KOPT-K1 (cell line): ENCODE data around the gene LRRC37B.
"Not testable (repeated sequence)": the region's sequence is repeated elsewhere in the genome, so short reads cannot be mapped to it uniquely, and the experiment has no call there.

ENCODE experiments used
- H3K27ac ChIP-seq: fragments of 200-600 bp; sonication (generic); 2 replicates; pipeline ENCODE4 v1.5.1; 2016; ENCODE audit warnings: antibody characterized with exemption, mild to moderate bottlenecking, low read depth, low read length; ENCODE audit not compliant: poor library complexity, severe bottlenecking
- H3K36me3 ChIP-seq: fragments of 200-600 bp; sonication (generic); 2 replicates; pipeline ENCODE4 v1.5.1; 2017; ENCODE audit warnings: antibody characterized with exemption, mild to moderate bottlenecking, low read length, moderate library complexity; ENCODE audit not compliant: insufficient read depth
- H3K9me3 ChIP-seq: fragments of 200-600 bp; sonication (generic); 2 replicates; pipeline ENCODE4 v1.5.1; 2017; ENCODE audit warnings: antibody characterized with exemption, low read length, mild to moderate bottlenecking; ENCODE audit not compliant: insufficient read depth, poor library complexity, severe bottlenecking

The LRRC37B gene

DNA sequence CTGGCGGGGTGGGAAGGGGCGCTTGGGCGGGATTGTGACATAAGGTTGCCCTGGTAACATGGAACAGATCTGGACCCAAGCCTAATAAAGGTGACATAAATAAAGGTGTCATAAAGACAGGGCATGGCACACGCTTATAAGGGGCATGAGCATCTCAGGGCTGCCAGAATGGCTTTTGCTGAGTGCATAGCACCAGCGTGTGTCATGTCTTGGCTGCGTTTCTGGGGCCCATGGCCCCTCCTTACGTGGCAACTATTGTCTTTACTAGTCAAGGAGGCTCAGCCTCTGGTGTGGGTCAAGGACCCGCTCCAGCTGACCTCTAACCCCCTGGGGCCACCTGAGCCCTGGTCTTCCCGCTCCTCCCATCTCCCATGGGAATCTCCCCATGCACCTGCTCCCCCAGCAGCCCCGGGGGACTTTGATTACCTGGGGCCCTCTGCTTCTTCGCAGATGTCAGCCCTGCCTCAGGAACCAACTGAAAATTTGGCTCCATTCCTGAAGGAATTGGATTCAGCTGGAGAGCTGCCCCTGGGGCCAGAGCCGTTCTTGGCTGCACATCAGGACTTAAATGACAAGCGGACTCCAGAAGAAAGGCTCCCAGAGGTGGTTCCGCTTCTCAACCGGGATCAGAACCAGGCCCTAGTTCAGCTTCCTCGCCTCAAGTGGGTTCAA is 13.9 kb downstream of the LRRC37B start:
- no peaks in the 10 kb centered on the region for H3K9me3 ChIP-seq
- peaks cover 53% of the 10 kb centered on the region for H3K36me3 ChIP-seq
- no peak overlapping the region for H3K27ac ChIP-seq

DNA sequence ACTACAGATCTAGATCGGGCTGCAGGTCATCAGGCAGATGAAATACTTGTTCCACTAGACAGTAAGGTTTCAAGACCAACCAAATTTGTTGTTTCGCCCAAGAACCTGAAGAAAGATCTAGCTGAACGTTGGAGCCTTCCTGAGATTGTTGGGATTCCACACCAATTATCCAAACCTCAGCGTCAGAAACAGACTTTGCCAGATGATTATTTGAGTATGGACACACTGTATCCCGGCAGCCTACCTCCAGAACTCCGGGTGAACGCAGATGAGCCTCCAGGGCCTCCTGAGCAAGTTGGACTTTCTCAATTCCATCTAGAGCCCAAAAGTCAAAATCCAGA is 14.4 kb downstream of the LRRC37B start:
- Histone ChIP-seq H3K9me3 (no peaks in the 10 kb centered on the region), H3K36me3 (peaks cover 58% of the 10 kb centered on the region), H3K27ac (peak overlapping the region; percentile 27)

DNA sequence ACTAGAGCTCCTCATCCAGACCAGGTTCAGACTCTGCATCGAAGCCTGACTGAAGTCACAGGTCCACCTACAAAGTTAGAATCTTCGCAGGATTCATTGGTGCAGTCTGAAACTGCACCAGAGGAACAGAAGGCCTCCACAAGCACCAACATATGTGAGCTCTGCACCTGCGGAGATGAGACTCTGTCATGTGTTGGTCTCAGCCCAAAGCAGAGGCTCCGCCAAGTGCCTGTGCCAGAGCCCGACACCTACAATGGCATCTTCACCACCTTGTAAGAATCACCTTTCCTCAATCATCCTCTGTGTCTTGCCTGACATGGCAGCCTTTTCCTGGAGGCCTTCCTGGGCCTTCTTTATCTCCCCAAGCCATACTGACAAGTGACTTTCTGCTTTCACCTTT is 15.4 kb downstream of the LRRC37B start:
- not testable (repeated sequence) for H3K9me3 ChIP-seq

DNA sequence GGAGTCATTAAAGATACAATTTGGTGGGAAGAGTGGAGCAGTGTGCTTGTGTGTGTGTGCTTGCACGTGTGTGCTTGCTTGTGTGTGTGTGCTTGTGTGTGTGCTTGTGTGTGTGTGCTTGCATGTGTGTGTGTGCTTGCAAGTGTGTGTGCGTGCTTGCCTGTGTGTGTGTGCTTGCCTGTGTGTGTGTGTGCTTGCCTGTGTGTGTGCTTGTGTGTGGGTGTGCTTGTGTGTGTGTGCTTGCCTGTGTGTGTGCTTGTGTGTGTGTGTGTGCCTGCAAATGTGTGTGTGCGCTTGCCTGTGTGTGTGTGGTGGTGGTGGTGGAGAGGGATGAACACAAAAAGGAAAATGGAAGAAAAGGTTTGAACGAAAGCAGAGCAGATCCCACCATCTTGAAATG is 20.1 kb downstream of the LRRC37B start:
- H3K27ac ChIP-seq, H3K9me3 ChIP-seq: not testable (repeated sequence)
- peaks cover 14% of the 10 kb centered on the region; the same call in 1 of the 2 replicates for H3K36me3 ChIP-seq

More for the DNA sequence above, 15.4 kb downstream of the LRRC37B start:
- H3K27ac ChIP-seq: peak overlapping the region; percentile 27
- peaks cover 58% of the 10 kb centered on the region for H3K36me3 ChIP-seq

DNA sequence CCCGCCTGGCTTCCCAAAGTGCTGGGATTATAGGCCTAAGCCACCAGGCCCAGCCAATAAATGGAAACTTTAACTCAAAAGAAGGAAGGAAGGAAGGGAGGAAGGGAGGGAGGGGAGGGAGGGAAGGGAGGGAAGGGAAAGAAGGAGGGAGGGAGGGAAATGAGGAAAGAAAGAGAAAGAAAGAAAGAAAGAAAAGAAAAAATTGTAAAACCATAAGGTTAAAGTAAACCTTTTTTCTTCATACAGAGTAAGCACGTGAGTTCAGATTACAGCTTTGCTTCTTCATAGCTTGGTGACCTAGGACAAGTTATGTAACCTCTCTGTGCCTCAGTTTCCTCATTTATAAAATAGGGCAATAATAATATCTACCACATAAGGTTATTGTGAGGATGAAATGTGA is 26.0 kb downstream of the LRRC37B start:
- H3K36me3 ChIP-seq: peaks cover 54% of the 10 kb centered on the region
- no peaks in the 10 kb centered on the region for H3K9me3 ChIP-seq
- H3K27ac ChIP-seq: no peak overlapping the region

DNA sequence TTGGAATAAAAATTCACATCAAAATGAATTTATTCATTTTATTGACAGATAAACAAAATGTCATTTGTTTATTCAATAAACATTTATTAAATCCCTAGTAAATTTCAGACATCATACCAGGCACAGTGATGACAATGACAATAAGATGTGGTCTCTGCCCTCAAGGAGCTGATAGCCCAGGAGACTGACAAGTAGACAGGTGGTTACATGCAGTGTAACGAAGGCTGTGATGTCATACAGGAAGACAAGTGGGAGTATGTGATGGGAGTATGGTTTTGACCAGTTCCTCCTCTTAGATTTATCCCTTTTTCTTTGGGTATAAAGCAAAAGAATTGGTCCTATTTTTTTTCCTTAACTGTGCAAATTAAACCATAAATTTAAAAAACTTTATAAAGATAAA is 26.6 kb downstream of the LRRC37B start:
- H3K27ac ChIP-seq, H3K9me3 ChIP-seq: not testable (repeated sequence)
- H3K36me3 ChIP-seq: peaks cover 58% of the 10 kb centered on the region

DNA sequence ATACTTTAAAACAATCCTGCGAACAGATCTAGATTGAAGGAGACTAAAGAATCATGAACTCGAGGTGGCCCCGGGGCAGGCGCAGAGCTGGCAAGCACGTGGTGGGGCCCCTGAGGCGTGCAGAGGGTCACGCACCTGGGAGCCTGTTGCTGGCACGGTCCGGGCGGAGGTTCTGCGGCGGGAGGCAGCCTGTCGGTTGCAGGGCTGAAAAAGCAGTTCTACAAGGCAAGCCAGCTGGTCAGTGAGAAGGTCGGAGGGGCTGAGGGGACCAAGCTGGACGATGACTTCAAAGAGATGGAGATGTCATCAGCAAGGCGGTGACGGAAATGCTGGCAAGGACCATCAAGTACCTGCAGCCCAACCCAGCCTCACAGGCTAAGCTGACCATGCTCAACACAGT is 33.1 kb downstream of the LRRC37B start:
- H3K27ac ChIP-seq, H3K9me3 ChIP-seq: not testable (repeated sequence)
- peaks cover 61% of the 10 kb centered on the region for H3K36me3 ChIP-seq

DNA sequence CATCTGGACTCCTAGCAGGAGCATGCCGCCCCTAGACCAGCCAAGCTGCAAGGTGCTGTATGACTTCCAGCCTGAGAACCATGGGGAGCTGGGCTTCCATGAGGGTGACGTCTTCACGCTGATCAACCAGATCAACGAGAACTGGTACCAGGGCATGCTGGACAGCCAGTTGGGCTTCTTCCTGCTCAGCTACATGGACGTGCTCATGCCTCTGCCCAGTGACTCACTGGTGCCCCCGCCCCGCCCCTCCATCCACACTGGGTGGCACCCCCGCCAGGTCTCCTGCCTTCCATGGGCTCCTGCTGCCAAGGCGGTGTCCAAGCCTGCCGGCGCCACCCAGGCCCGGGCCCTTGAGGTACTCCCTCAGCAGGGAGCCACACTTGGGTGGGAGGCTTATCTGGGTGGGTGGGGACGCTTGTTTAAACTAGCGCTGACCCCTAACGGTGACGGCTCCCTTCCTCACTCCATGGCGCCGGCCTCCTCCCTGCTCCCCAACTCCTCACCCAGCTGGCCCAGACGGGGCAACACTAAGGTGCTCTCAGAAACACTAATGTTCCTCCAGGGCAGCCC is 34.2 kb downstream of the LRRC37B start:
- peaks cover 49% of the 10 kb centered on the region for H3K36me3 ChIP-seq
- not testable (repeated sequence) for H3K9me3 ChIP-seq, H3K27ac ChIP-seq

DNA sequence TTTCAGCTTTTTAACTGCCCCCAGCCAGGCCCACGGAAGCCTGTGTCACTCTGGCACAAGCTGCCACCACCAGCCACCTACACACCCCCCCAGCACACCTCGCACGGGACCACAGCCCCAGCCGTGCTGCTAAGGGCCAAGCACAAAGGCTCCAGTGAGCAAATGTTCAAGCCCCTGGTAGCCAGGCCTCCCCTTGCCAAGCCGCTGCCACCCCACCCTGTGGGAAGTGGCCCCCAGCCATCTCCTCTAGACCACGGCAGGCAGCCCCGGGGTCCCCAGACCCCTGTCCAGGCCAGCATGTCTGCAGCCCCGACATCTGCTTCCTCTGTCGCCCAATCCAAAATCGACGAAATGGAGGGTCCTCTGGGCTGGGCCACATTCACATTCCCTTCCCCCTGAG is 35.1 kb downstream of the LRRC37B start:
- H3K27ac ChIP-seq, H3K9me3 ChIP-seq: not testable (repeated sequence)
- peaks cover 41% of the 10 kb centered on the region for H3K36me3 ChIP-seq

DNA sequence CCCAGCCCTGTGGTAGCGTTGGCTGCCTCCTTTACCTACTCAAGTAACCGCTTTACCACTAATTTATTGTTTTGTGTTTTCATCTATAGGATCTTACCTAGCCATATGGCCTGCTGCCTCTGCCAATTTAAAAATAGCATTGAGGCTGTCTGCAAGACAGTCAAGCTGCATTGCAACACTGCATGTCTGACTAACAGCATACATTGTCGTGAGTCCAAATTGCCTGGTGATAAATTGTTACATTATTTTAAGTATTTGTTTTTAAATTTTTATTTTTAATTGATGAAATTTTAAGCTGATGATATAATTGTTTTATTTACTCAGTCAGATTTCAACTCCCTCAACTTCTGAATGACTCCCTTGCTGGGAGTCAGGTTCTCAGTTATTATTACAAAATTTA is 38.4 kb downstream of the LRRC37B start:
- H3K9me3 ChIP-seq, H3K27ac ChIP-seq: not testable (repeated sequence)

DNA sequence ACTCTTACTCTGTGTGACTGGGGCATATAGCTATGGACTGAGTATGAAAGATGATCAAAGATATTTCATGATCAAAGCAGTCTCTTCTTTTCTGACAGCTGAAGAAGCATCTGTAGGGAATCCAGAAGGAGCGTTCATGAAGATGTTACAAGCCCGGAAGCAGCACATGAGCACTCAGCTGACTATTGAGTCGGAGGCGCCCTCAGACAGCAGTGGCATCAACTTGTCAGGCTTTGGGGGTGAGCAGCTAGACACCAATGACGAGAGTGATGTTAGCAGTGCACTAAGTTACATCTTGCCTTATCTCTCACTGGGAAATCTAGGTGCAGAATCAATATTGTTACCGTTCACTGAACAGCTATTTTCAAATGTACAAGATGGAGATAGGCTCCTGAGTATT is 40.5 kb downstream of the LRRC37B start:
- H3K36me3 ChIP-seq: peaks cover 11% of the 10 kb centered on the region; the same call in 1 of the 2 replicates
- H3K27ac ChIP-seq, H3K9me3 ChIP-seq: not testable (repeated sequence)

More for the DNA sequence above, 38.4 kb downstream of the LRRC37B start:
- peaks cover 22% of the 10 kb centered on the region; the same call in 1 of the 2 replicates for H3K36me3 ChIP-seq

DNA sequence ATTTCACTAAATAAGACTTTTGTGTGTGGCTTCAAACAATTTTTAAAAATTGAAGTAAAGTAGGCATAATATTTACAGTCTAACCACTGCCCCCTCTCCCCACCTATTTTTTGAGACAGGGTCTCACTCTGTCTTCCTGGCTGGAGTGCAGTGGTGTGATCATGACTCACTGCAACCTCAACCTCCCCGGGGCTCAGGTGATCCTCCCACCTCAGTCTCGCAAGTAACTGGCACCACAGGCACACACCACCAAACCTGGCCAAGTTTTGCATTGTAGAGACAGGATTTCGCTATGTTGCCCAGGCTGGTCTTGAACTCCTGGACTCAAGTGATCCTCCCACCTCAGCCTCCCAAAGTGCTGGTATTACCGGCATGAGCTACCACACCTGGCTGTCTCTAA is 47.8 kb downstream of the LRRC37B start:
- not testable (repeated sequence) for H3K27ac ChIP-seq, H3K36me3 ChIP-seq, H3K9me3 ChIP-seq

DNA sequence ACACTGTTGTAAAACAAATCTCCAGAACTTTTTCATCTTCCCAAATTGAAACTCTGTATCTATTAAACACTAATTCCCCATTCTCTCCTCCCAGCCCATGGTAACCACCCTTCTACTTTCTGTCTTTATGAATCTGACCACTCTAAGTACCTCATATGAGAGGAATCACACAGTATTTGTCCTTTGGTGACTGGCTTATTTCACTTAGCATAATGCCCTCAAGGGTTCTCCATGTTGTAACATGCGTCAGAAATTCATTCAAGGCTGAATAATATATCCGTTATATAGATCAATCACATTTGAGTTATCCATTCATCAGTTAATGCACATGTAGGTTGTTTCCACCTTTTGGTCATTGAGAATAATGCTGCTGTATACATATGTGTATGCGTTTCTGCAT is 48.2 kb downstream of the LRRC37B start:
- H3K27ac ChIP-seq, H3K36me3 ChIP-seq, H3K9me3 ChIP-seq: not testable (repeated sequence)

DNA sequence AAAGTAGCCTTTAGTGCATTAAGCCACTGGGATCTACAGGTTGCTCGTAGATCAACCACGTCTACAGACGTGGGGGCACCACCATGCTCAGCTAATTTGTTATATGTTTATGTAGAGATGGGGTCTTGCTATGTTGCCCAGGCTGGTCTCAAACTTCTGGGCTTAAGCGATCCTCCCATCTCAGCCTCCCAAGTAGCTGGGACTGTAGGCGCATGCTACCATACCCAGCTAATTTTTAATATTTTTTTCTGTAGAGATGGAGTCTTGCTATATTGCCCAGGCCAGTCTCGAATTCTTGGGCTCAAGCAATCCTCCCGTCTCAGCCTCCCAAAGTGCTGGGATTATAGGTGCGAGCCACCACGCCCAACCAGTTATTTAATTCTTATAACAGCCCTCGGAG is 49.3 kb downstream of the LRRC37B start:
- not testable (repeated sequence) for H3K36me3 ChIP-seq, H3K27ac ChIP-seq

DNA sequence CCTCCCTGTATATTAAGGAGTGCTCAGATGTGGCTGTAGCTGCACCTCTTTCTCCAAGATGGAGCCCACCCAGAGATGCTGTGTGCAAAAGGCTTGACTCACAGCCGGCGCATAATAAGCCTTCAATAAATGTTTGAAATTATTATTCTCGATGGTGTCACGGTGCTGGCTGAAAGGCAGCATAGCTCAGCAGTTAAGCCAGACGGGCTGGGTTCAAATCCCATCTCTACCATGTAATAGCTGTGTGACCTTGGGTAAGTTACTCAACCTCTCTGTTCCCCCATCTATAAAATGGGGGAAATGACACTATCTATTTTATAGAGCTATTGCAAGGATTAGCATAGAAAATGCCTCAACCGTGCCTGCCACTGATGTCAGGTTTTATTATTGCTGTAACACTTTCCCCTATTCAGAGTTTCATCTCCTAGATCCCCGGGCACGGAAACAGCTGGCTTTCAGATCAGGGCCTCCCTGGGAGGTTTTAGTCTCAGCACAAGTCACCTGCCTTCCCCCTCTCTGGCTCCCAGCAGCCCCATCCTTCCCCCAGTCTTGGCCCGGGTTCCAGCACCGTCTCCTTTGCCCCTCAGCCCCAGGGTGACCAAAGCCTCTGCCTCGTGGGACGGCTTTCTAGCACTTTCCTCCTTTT is 50.4 kb downstream of the LRRC37B start:
- H3K9me3 ChIP-seq, H3K27ac ChIP-seq, H3K36me3 ChIP-seq: not testable (repeated sequence)

More for the DNA sequence above, 49.3 kb downstream of the LRRC37B start:
- not testable (repeated sequence) for H3K9me3 ChIP-seq

DNA sequence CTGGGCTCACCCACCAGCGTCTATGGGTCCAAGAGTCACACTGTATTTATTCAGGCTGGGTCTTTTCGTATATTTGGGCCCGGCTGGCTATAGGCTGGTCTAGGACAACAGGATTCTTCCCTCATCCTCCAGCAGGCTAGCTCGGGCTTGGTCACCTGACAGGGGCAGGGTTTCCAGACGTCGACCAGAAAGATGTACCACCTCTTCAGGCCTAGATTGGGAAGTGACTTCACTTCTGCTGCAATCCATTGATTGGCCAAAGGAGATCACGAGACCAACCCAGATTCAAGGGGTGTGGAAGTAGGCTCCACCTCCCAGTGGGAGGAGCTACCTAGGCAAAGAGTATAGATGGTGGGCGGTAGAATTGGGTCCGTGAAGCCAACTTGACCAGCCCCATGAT is 53.5 kb downstream of the LRRC37B start:
- H3K36me3 ChIP-seq, H3K27ac ChIP-seq: not testable (repeated sequence)

More for the DNA sequence above, 53.5 kb downstream of the LRRC37B start:
- H3K9me3 ChIP-seq: not testable (repeated sequence)
